HCT116 (cell line): ENCODE results near the gene THSD7B. TPM values are rescaled to one million over a fixed set of nuclear protein-coding genes. Genes with fewer than 3 reads are reported as not detected.

Experiments used
- ATAC-seq: fragments of 200-7000 bp; cut with Tn5 transposase; 2 replicates; pipeline ENCODE4 v1.9.1; 2020; ENCODE audit warnings: mild to moderate bottlenecking, moderate library complexity
- BruUV-seq: library from RNA; stranded (reverse); fragments of 400-500 nt; replicated peaks from 2 replicates; lab custom pipeline; 2021; lab: Mats Ljungman, UMichigan
- CTCF ChIA-PET: fragments of 300-600 bp; sonication (Branson Sonifier 250); formaldehyde crosslinking; loops from one replicate; lab custom pipeline; 2021; ENCODE audit warnings: antibody characterized with exemption; lab: Charles Lee
- POLR2A ChIA-PET: fragments of 300-600, 350-600 bp; sonication (Branson Sonifier 250); formaldehyde crosslinking; loops from one replicate; lab custom pipeline; 2021; ENCODE audit warnings: antibody characterized with exemption; lab: Charles Lee
- RAD21 ChIA-PET, 2 experiments: fragments of 300-600 bp; sonication (Branson Sonifier 250); formaldehyde crosslinking; loops; one replicate each; lab custom pipeline; 2023; ENCODE audit warnings: low total read pairs in 2 of 2; ENCODE audit not compliant: uncharacterized antibody in 2 of 2, unreplicated experiment in 2 of 2, low non-redundant PET in 1 of 2; lab: Charles Lee
- DNase-seq: peaks from one replicate; pipeline ENCODE4 v3.0.0-alpha.2; 2010; ENCODE audit warnings: low read depth, low spot score
- H2AFZ ChIP-seq: fragments of 200-600 bp; shearing (Covaris generic), sonication (generic); 2 replicates; pipeline ENCODE4 v1.6.1; 2017; ENCODE audit warnings: low read depth, mixed run types, mixed read lengths, antibody characterized with exemption, low read length; ENCODE audit not compliant: poor library complexity, severe bottlenecking
- H3K27ac ChIP-seq: 2 replicates; pipeline ENCODE4 v1.5.1; 2012; ENCODE audit warnings: low read depth, low read length
- H3K27me3 ChIP-seq: fragments of 200-600 bp; sonication (generic); 2 replicates; pipeline ENCODE4 v1.6.1; 2016; ENCODE audit warnings: mixed run types, low read length, mixed read lengths; ENCODE audit not compliant: insufficient read depth
- H3K36me3 ChIP-seq, 2 experiments: fragments of 200-500 bp in 1 of 2; fragments of 200-600 bp in 1 of 2; sonication (Bioruptor generic) in 1 of 2; sonication (generic) in 1 of 2; 2 replicates each; pipeline versions ENCODE4 v1.5.1 to v1.6.1; 2014 to 2016; ENCODE audit warnings: low read length in 2 of 2, inconsistent platforms in 1 of 2, mixed read lengths in 1 of 2, mixed run types in 1 of 2; ENCODE audit not compliant: insufficient read depth in 2 of 2, control insufficient read depth in 1 of 2
- H3K4me1 ChIP-seq, 2 experiments: fragments of 200-600 bp in 1 of 2; sonication (generic) in 1 of 2; 2 replicates each; pipeline versions ENCODE4 v1.5.1 to v1.6.1; 2012 to 2017; ENCODE audit warnings: low read length in 2 of 2, inconsistent platforms in 1 of 2, mild to moderate bottlenecking in 1 of 2, mixed read lengths in 1 of 2, mixed run types in 1 of 2, moderate library complexity in 1 of 2; ENCODE audit not compliant: insufficient read depth in 2 of 2, control insufficient read depth in 1 of 2
- H3K4me2 ChIP-seq: fragments of 200-600 bp; sonication (generic); 2 replicates; pipeline ENCODE4 v1.6.1; 2017; ENCODE audit warnings: mixed run types, low read length, mixed read lengths
- H3K4me3 ChIP-seq, 2 experiments: fragments of 200-600 bp in 1 of 2; sonication (generic) in 1 of 2; replicated peaks in 1 of 2; 2 replicates each; pipeline ENCODE4 v1.5.1; 2011 to 2016; ENCODE audit warnings: low read length in 2 of 2, control low read depth in 1 of 2, low read depth in 1 of 2, mild to moderate bottlenecking in 1 of 2, mixed read lengths in 1 of 2, mixed run types in 1 of 2
- H3K79me2 ChIP-seq: fragments of 200-600 bp; sonication (generic); 2 replicates; pipeline ENCODE4 v1.6.1; 2017; ENCODE audit warnings: mild to moderate bottlenecking, mixed run types, low read length, moderate library complexity, mixed read lengths; ENCODE audit not compliant: insufficient read depth
- H3K9ac ChIP-seq: fragments of 200-600 bp; sonication (generic); 2 replicates; pipeline ENCODE4 v1.6.1; 2016; ENCODE audit warnings: low read length, mixed read lengths
- H3K9me2 ChIP-seq: fragments of 200-600 bp; sonication (generic), shearing (Covaris generic); 2 replicates; pipeline ENCODE4 v1.6.1; 2017; ENCODE audit warnings: mixed run types, mild to moderate bottlenecking, moderate library complexity; ENCODE audit not compliant: insufficient read depth
- H3K9me3 ChIP-seq, 2 experiments: fragments of 200-500 bp in 1 of 2; fragments of 200-600 bp in 1 of 2; sonication (Bioruptor generic) in 1 of 2; sonication (generic) in 1 of 2; 2 replicates each; pipeline ENCODE4 v1.6.1; 2014 to 2017; ENCODE audit warnings: low read length in 2 of 2, mixed read lengths in 2 of 2, inconsistent platforms in 1 of 2, low read depth in 1 of 2, mild to moderate bottlenecking in 1 of 2, mixed run types in 1 of 2, moderate library complexity in 1 of 2; ENCODE audit not compliant: control insufficient read depth in 1 of 2, insufficient read depth in 1 of 2
- H4K20me1 ChIP-seq: fragments of 200-600 bp; sonication (generic), shearing (Covaris generic); 2 replicates; pipeline ENCODE4 v1.6.1; 2017; ENCODE audit warnings: mixed run types, mild to moderate bottlenecking, moderate library complexity; ENCODE audit not compliant: insufficient read depth
- CBX3 ChIP-seq: IDR thresholded peaks from 2 replicates; pipeline ENCODE4 v1.6.1; 2012; ENCODE audit warnings: low read depth
- CEBPB ChIP-seq: IDR thresholded peaks from 2 replicates; pipeline ENCODE4 v1.6.1; 2012; ENCODE audit warnings: low read depth
- CTCF ChIP-seq, 3 experiments: fragments of 200-600 bp in 1 of 3; sonication (generic) in 1 of 3; IDR thresholded peaks in 2 of 3; conservative IDR thresholded peaks in 1 of 3; 2 replicates each; pipeline ENCODE4 v1.5.1; 2012 to 2017; ENCODE audit warnings: low read depth in 2 of 3, low read length in 2 of 3, antibody characterized with exemption in 1 of 3, borderline replicate concordance in 1 of 3, control low read depth in 1 of 3, mild to moderate bottlenecking in 1 of 3, mixed read lengths in 1 of 3, mixed run types in 1 of 3, moderate library complexity in 1 of 3; ENCODE audit not compliant: insufficient read depth in 1 of 3
- EZH2 ChIP-seq: fragments of 200-600 bp; sonication (generic); IDR thresholded peaks from 2 replicates; pipeline ENCODE4 v1.6.1; 2017; ENCODE audit warnings: antibody characterized with exemption, mixed run types
- FOSL1 ChIP-seq: IDR thresholded peaks from 2 replicates; pipeline ENCODE4 v1.6.1; 2012; ENCODE audit warnings: low read depth
- JUND ChIP-seq: IDR thresholded peaks from 2 replicates; pipeline ENCODE4 v1.6.1; 2012
- MAX ChIP-seq: IDR thresholded peaks from 2 replicates; pipeline ENCODE4 v1.6.1; 2012
- POLR2A ChIP-seq: IDR thresholded peaks from 2 replicates; pipeline ENCODE4 v1.7.0; 2011; ENCODE audit warnings: borderline replicate concordance; ENCODE audit not compliant: insufficient read depth, insufficient read length; ENCODE audit errors: extremely low read depth
- RAD21 ChIP-seq: IDR thresholded peaks from 2 replicates; pipeline ENCODE4 v1.6.1; 2012; ENCODE audit warnings: low read depth, mild to moderate bottlenecking
- SIN3A ChIP-seq: IDR thresholded peaks from 2 replicates; pipeline ENCODE4 v1.6.1; 2012; ENCODE audit warnings: low read depth
- SP1 ChIP-seq: IDR thresholded peaks from 2 replicates; pipeline ENCODE4 v1.6.1; 2012; ENCODE audit warnings: low read depth
- SRF ChIP-seq: IDR thresholded peaks from 2 replicates; pipeline ENCODE4 v1.6.1; 2012; ENCODE audit warnings: low read depth
- TCF7L2 ChIP-seq: IDR thresholded peaks from 2 replicates; pipeline ENCODE4 v1.7.0; 2011; ENCODE audit warnings: borderline replicate concordance, inconsistent platforms; ENCODE audit not compliant: insufficient read depth, insufficient read length; ENCODE audit errors: extremely low read depth
- YY1 ChIP-seq: IDR thresholded peaks from 2 replicates; pipeline ENCODE4 v1.6.1; 2011; ENCODE audit warnings: low read length, low read depth, moderate library complexity, mild to moderate bottlenecking; ENCODE audit not compliant: insufficient replicate concordance; ENCODE audit errors: extremely low read depth
- ZBTB33 ChIP-seq: IDR thresholded peaks from 2 replicates; pipeline ENCODE4 v1.6.1; 2011; ENCODE audit warnings: mild to moderate bottlenecking, low read length, moderate library complexity; ENCODE audit not compliant: insufficient replicate concordance; ENCODE audit errors: extremely low read depth
- ZNF274 ChIP-seq: fragments of 200-500 bp; sonication (Bioruptor generic); IDR thresholded peaks from 2 replicates; pipeline ENCODE4 v1.6.1; 2014; ENCODE audit warnings: mild to moderate bottlenecking, low read depth, low read length, inconsistent platforms
- intact Hi-C: fragments of 100-400 bp; cut with micrococcal nuclease; formaldehyde crosslinking; loops from 2 replicates; pipeline ENCODE4 v1.10.0; 2022
- total RNA-seq: library from RNA; stranded (reverse); gene quantifications from one replicate; pipeline ENCODE4 v1.2.1, GENCODE V29; 2021; ENCODE audit not compliant: unreplicated experiment

The THSD7B gene
- total RNA-seq, 1 experiment from 2014 or later = not detected

GRCh38 chr2:137020452-137021196 lies 255.3 kb downstream of the THSD7B start:
- TF ChIP-seq FOSL1 = no peak
- no peak for TF ChIP-seq TCF7L2
- no peak for TF ChIP-seq RAD21
- no peak for TF ChIP-seq CEBPB
- intact Hi-C loops = no loop called here
- H3K27me3 ChIP-seq = no peaks in the 10 kb centered on the region
- ATAC-seq (no peak), DNase-seq (no peak)
- H3K36me3 ChIP-seq = no peaks in the 10 kb centered on the region
- ChIA-PET CTCF (no interaction called here), RAD21 (no interaction called here), POLR2A (no interaction called here)
- no TSS peak for BruUV-seq
- no peaks in the 10 kb centered on the region for H4K20me1 ChIP-seq
- no peaks in the 10 kb centered on the region for H3K79me2 ChIP-seq
- H3K4me2 ChIP-seq = no peak overlapping the region
- peaks cover 6 to 9% of the 10 kb centered on the region in 2 experiments; a peak in 2 of 4 replicates for H3K9me3 ChIP-seq
- no peak overlapping the region for H3K9ac ChIP-seq
- H3K9me2 ChIP-seq = no peaks in the 10 kb centered on the region
- no peak overlapping the region for H3K27ac ChIP-seq
- no peaks in the 10 kb centered on the region for H3K4me1 ChIP-seq
- H3K4me3 ChIP-seq = no peak overlapping the region
- H2AFZ ChIP-seq = no peak overlapping the region

- TF ChIP-seq FOSL1 (no peak), MAX (no peak), SRF (no peak), TCF7L2 (no peak), POLR2A (no peak), CEBPB (no peak), SP1 (no peak), CBX3 (no peak), CTCF (IDR thresholded peaks at IDR 0.05 in 2 of 3, conservative IDR thresholded peaks at IDR 0.05 in 1 of 3; ENCODE audit: borderline replicate concordance in 1 of 3, insufficient read depth in 1 of 3, low read depth in 2 of 3, low read length in 2 of 3) (no peak), ZNF274 (no peak), SIN3A (no peak), JUND (no peak), RAD21 (no peak), YY1 (no peak), EZH2 (no peak), ZBTB33 (no peak)
- TF ChIP-seq, all 23 proteins: peak for 0
- ATAC-seq = no peak
- ChIA-PET RAD21 (no interaction called here), POLR2A (no interaction called here), CTCF (no interaction called here)
- H3K9me3 ChIP-seq = peaks cover 6 to 9% of the 10 kb centered on the region in 2 experiments; a peak in 2 of 4 replicates
- BruUV-seq = no TSS peak
- H4K20me1 ChIP-seq = no peaks in the 10 kb centered on the region
- H3K79me2 ChIP-seq = no peaks in the 10 kb centered on the region
- no peak for DNase-seq
- H3K4me2 ChIP-seq = no peak overlapping the region
- H3K27me3 ChIP-seq = no peaks in the 10 kb centered on the region
- H3K27ac ChIP-seq = no peak overlapping the region
- no peaks in the 10 kb centered on the region for H3K4me1 ChIP-seq
- H2AFZ ChIP-seq = no peak overlapping the region
- H3K9me2 ChIP-seq = no peaks in the 10 kb centered on the region
- no peaks in the 10 kb centered on the region for H3K36me3 ChIP-seq
- no peak overlapping the region for H3K9ac ChIP-seq
- intact Hi-C loops = no loop called here
- no peak overlapping the region for H3K4me3 ChIP-seq
Observed at GRCh38 chr2:137021763-137022162, 256.4 kb downstream of the THSD7B start.
